ENCODE results near the gene PARD3. TPM values are rescaled to one million over a fixed set of nuclear protein-coding genes. Genes with fewer than 3 reads are reported as not detected.

The PARD3 gene
- total and polyA plus RNA-seq, 2 donors (not counting 3 experiments of a cell fraction or from before 2014, with no cell fraction given), result 7.3 to 24.1 TPM

DNA sequence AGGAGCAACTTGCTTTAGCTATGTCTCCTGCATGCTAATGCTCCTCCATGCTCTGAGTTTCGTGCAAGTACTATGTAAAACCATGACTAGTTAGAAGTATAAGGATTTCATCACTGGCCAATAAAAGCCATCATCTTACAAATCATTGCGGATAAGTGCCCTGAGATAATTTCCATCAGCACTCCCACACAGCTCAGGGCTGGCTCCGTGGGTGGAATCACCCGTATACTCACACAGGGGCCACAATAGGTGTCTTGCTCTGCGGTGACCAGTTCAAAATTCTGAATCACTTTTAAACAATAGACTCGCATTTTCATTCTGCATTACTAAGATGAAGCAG lies 227.4 kb downstream of the PARD3 start:
- Histone ChIP-seq H3K9me3 (replicated peaks; ENCODE audit: control insufficient read depth, insufficient read depth, low read length) (no peaks in the 10 kb centered on the region), H2AFZ (ENCODE audit: low read depth, low read length) (no peak overlapping the region), H3K9me1 (replicated peaks; ENCODE audit: control insufficient read depth, extremely low read depth, insufficient read depth, low read length) (no peaks in the 10 kb centered on the region), H3K79me2 (ENCODE audit: control insufficient read depth, insufficient read depth, low read length) (no peaks in the 10 kb centered on the region), H3K4me1 (ENCODE audit: control insufficient read depth, extremely low read depth, insufficient read depth, low read length) (peaks cover 10% of the 10 kb centered on the region), H3K9ac (replicated peaks; ENCODE audit: extremely low read depth, insufficient read depth, low read length) (no peak overlapping the region), H3K27ac (ENCODE audit: insufficient read depth, low read depth, low read length) (no peak overlapping the region), H3K36me3 (ENCODE audit: control insufficient read depth in 2 of 2, extremely low read depth in 1 of 2, insufficient read depth in 2 of 2, low read length in 2 of 2) (no peaks in the 10 kb centered on the region), H3K4me2 (ENCODE audit: insufficient read depth, low read length) (no peak overlapping the region), H3K27me3 (ENCODE audit: control insufficient read depth in 2 of 2, insufficient read depth in 2 of 2, low read length in 2 of 2) (no peaks in the 10 kb centered on the region), H3K4me3 (replicated peaks in 1 of 3; ENCODE audit: insufficient read depth in 1 of 3, low read depth in 1 of 3, low read length in 3 of 3) (no peak overlapping the region), H4K20me1 (replicated peaks; ENCODE audit: control insufficient read depth, extremely low read depth, insufficient read depth, low read length) (no peaks in the 10 kb centered on the region)
- POLR2A ChIA-PET, result no interaction called here
- CTCF ChIA-PET, result no interaction called here
- dilution Hi-C loops (cut with MboI; ENCODE audit: extremely low pct_ligation_motif_present, low sequenced_read_pairs), result no loop called here
- FAIRE-seq (no peak), DNase-seq (ENCODE audit: low read depth, low spot score) (no peak)
- no peak for TF ChIP-seq EZH2 (IDR thresholded peaks at IDR 0.05; ENCODE audit: borderline replicate concordance, low read depth, low read length, severe bottlenecking)
- TF ChIP-seq, protein P1, sequence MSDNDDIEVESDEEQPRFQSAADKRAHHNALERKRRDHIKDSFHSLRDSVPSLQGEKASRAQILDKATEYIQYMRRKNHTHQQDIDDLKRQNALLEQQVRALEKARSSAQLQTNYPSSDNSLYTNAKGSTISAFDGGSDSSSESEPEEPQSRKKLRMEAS (IDR thresholded peaks at IDR 0.05; ENCODE audit: insufficient read depth, insufficient read length), result no peak
- no peak for TF ChIP-seq MYC (IDR thresholded peaks at IDR 0.05; ENCODE audit: low read depth, low read length)
- no peak for TF ChIP-seq FOS (IDR thresholded peaks at IDR 0.05; ENCODE audit: borderline replicate concordance, insufficient read depth, low read length)
- no peak for TF ChIP-seq POLR2AphosphoS5 (IDR thresholded peaks at IDR 0.05; ENCODE audit: insufficient read depth, low read depth, low read length)
- TF ChIP-seq, protein P2, sequence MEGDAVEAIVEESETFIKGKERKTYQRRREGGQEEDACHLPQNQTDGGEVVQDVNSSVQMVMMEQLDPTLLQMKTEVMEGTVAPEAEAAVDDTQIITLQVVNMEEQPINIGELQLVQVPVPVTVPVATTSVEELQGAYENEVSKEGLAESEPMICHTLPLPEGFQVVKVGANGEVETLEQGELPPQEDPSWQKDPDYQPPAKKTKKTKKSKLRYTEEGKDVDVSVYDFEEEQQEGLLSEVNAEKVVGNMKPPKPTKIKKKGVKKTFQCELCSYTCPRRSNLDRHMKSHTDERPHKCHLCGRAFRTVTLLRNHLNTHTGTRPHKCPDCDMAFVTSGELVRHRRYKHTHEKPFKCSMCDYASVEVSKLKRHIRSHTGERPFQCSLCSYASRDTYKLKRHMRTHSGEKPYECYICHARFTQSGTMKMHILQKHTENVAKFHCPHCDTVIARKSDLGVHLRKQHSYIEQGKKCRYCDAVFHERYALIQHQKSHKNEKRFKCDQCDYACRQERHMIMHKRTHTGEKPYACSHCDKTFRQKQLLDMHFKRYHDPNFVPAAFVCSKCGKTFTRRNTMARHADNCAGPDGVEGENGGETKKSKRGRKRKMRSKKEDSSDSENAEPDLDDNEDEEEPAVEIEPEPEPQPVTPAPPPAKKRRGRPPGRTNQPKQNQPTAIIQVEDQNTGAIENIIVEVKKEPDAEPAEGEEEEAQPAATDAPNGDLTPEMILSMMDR (IDR thresholded peaks at IDR 0.05; ENCODE audit: extremely low read depth in 1 of 2, insufficient read depth in 1 of 2, low read depth in 1 of 2, low read length in 2 of 2), result no peak
- no TSS peak for BruUV-seq (replicated peaks)
- intact Hi-C loops (cut with micrococcal nuclease), result no loop called here
